ENCODE results near the gene TBCCD1. TPM values are rescaled to one million over a fixed set of nuclear protein-coding genes. Genes with fewer than 3 reads are reported as not detected.

TBCCD1 gene
- total RNA-seq, 1 donor from 2014 or later, result 20.1 TPM

DNA sequence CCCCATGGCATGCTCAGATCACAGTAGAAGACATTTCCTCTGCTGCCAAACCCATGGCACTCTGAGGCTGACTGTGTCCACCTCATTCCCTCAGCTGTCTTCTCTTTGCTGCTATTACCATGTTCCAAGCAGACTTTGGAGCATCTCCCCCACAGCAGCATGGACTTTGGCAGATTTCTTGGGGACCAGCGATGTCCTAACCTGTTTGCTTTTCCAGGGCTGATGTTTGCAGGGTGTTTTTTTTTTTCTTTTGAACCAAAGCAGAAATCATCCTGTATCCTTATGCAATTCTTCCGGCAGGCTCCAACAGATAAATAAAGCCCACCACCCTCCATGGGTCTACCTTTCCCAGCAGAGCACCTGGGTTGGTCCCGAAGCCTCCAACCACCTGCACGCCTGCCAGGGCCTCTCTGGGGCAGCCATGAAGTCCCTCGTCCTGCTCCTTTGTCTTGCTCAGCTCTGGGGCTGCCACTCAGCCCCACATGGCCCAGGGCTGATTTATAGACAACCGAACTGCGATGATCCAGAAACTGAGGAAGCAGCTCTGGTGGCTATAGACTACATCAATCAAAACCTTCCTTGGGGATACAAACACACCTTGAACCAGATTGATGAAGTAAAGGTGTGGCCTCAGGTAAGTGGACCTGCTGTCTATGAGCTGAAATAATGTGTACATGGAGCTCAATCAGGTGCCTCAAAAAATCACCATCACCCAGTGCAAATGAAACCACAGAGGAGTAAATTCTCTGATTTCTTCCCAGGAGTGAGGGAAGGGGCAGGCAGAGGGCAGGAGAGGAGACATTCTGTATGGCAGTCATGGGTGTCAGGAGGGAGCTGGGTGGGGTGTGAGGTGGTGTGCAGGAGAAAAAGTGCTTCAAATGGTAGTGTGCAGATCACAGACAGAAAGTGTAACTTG, 45.8 kb upstream of the TBCCD1 start, which contains the start of gene AHSG:
AHSG (plus strand) TSS at position 340 of the 916 bp plus-strand sequence; CDS start at position 422, 82 bp downstream.
- H3K36me3 Mint-ChIP-seq (ENCODE audit: low read depth), result no peaks in the 10 kb centered on the region
- H3K4me1 Mint-ChIP-seq, result peaks cover 12% of the 10 kb centered on the region
- H3K9me3 Mint-ChIP-seq, result no peaks in the 10 kb centered on the region
- H3K4me3 Mint-ChIP-seq, result no peak within 1 kb of the TSS
- no peak for DNase-seq (ENCODE audit: low read depth, low spot score)
- H3K27ac Mint-ChIP-seq (ENCODE audit: unreplicated experiment), result no peak within 1 kb of the TSS
- no peak for TF ChIP-seq CTCF (conservative IDR thresholded peaks at IDR 0.05)
- peaks cover 45% of the 10 kb centered on the region for H3K27me3 Mint-ChIP-seq (ENCODE audit: low read depth)

GRCh38 chr3:186612065-186612464, 44.9 kb upstream of the TBCCD1 start:
- peaks cover 8% of the 10 kb centered on the region for H3K4me1 Mint-ChIP-seq
- no peaks in the 10 kb centered on the region for H3K9me3 Mint-ChIP-seq
- TF ChIP-seq CTCF (conservative IDR thresholded peaks at IDR 0.05), result no peak
- no peaks in the 10 kb centered on the region for H3K36me3 Mint-ChIP-seq (ENCODE audit: low read depth)
- H3K27me3 Mint-ChIP-seq (ENCODE audit: low read depth), result peaks cover 36% of the 10 kb centered on the region
- H3K27ac Mint-ChIP-seq (ENCODE audit: unreplicated experiment), result no peak overlapping the region
- H3K4me3 Mint-ChIP-seq, result no peak overlapping the region
- DNase-seq (ENCODE audit: low read depth, low spot score), result no peak

- Mint-ChIP-seq H3K4me1 (no peaks in the 10 kb centered on the region), H3K4me3 (no peak overlapping the region), H3K27ac (ENCODE audit: unreplicated experiment) (no peak overlapping the region), H3K27me3 (ENCODE audit: low read depth) (peaks cover 30% of the 10 kb centered on the region), H3K9me3 (no peaks in the 10 kb centered on the region), H3K36me3 (ENCODE audit: low read depth) (no peaks in the 10 kb centered on the region)
- TF ChIP-seq CTCF (conservative IDR thresholded peaks at IDR 0.05), result peak; percentile 15
- no peak for DNase-seq (ENCODE audit: low read depth, low spot score)
These were observed 42.2 kb upstream of the TBCCD1 start for GRCh38 chr3:186609247-186609868.

DNA sequence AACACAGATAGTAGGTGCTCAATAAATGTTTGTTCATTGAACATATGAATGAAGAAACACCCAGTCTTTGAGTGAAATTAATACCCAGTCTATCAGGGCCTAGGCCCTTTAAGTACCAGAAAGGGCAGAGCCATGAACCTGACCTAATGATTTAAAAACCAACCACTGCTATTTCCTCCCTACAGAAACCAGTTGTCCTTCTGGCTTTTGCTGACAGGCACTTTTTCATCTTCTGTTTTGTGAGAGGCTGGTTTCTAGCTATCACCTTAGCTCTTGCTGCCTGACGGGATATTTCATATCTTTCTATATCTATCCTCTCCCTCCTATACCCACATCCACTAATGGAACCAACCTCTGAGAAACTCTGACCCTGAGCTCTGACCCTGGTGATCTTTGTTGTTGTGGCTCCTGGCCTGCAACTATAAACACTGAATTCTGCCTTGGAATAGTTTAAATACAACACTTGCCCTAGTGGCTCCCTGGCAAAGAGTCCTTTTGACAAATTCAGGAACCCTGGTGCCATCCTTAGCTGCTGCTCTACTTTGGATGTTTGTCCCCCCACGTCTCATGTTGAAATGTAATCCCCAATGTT, 41.6 kb upstream of the TBCCD1 start:
- Mint-ChIP-seq H3K27me3 (ENCODE audit: low read depth) (peaks cover 23% of the 10 kb centered on the region), H3K9me3 (no peaks in the 10 kb centered on the region), H3K4me3 (no peak overlapping the region), H3K36me3 (ENCODE audit: low read depth) (no peaks in the 10 kb centered on the region), H3K27ac (ENCODE audit: unreplicated experiment) (no peak overlapping the region), H3K4me1 (no peaks in the 10 kb centered on the region)
- DNase-seq (ENCODE audit: low read depth, low spot score), result no peak
- TF ChIP-seq CTCF (conservative IDR thresholded peaks at IDR 0.05), result no peak

GRCh38 chr3:186605561-186606545, 38.7 kb upstream of the TBCCD1 start:
- Mint-ChIP-seq H3K27me3 (ENCODE audit: low read depth) (peaks cover 9% of the 10 kb centered on the region), H3K9me3 (no peaks in the 10 kb centered on the region), H3K4me1 (no peaks in the 10 kb centered on the region), H3K4me3 (no peak overlapping the region), H3K27ac (ENCODE audit: unreplicated experiment) (no peak overlapping the region), H3K36me3 (ENCODE audit: low read depth) (no peaks in the 10 kb centered on the region)
- DNase-seq (ENCODE audit: low read depth, low spot score), result no peak
- TF ChIP-seq CTCF (conservative IDR thresholded peaks at IDR 0.05), result no peak
